Breast epithelium (tissue), 4 donors: ENCODE data around the gene CTU1. TPM values are rescaled to one million over a fixed set of nuclear protein-coding genes. Genes with fewer than 3 reads are reported as not detected.

Experiments
- DNase-seq, 2 donors: peaks; one replicate each; pipeline ENCODE4 v3.0.0-alpha.2; 2019; ENCODE audit warnings: low spot score in 2 of 2
- H3K27ac ChIP-seq, 2 donors: fragments of 200-600 bp; sonication (generic) in 1 of 2; one replicate each; pipeline ENCODE4 v1.5.1; 2016 to 2019; ENCODE audit warnings: mild to moderate bottlenecking in 1 of 2
- H3K27me3 ChIP-seq, 2 donors: fragments of 200-600 bp; sonication (generic) in 1 of 2; one replicate each; pipeline versions ENCODE4 v1.5.1 to v1.6.0; 2017 to 2019; ENCODE audit warnings: control low read depth in 1 of 2, mild to moderate bottlenecking in 1 of 2
- H3K36me3 ChIP-seq: fragments of 200-600 bp; one replicate; pipeline ENCODE4 v1.5.1; 2019
- H3K4me1 ChIP-seq, 2 donors: fragments of 200-600 bp; sonication (generic); one replicate each; pipeline ENCODE4 v1.5.1; 2016 to 2019; ENCODE audit warnings: control low read depth in 1 of 2
- H3K4me3 ChIP-seq, 3 donors: fragments of 200-600 bp; sonication (generic); 1 replicate in 2 of 3; 2 replicates in 1 of 3; pipeline ENCODE4 v1.5.1; 2016 to 2019; ENCODE audit warnings: mild to moderate bottlenecking in 3 of 3, moderate library complexity in 2 of 3
- H3K9me3 ChIP-seq, 2 donors: fragments of 200-600 bp; sonication (generic) in 1 of 2; one replicate each; pipeline ENCODE4 v1.5.1; 2016 to 2019; ENCODE audit warnings: control low read depth in 1 of 2
- CTCF ChIP-seq, 3 donors: fragments of 450-650 bp; IDR thresholded peaks; one replicate each; pipeline ENCODE4 v1.5.1; 2016 to 2017; ENCODE audit warnings: antibody characterized with exemption in 3 of 3, mild to moderate bottlenecking in 3 of 3, moderate library complexity in 3 of 3
- POLR2A ChIP-seq: fragments of 450-650 bp; IDR thresholded peaks from one replicate; pipeline ENCODE4 v1.6.1; 2016; ENCODE audit warnings: antibody characterized with exemption, mild to moderate bottlenecking, moderate library complexity
- POLR2AphosphoS5 ChIP-seq, 3 donors: sonication (generic); formaldehyde crosslinking; IDR thresholded peaks; one replicate each; pipeline ENCODE4 v1.6.1; 2017; ENCODE audit warnings: antibody characterized with exemption in 3 of 3
- intact Hi-C: fragments of 100-400 bp; cut with DNase I; formaldehyde crosslinking; loops from one replicate; pipeline ENCODE4 v1.15.1; 2023; ENCODE audit warnings: low total_unique reads
- total RNA-seq, 3 donors: library from RNA; depleted of rRNA; stranded (reverse); fragments of >200 nt; gene quantifications; one replicate each; pipeline ENCODE4 v1.1.0, GENCODE V29; 2016

CTU1 gene
- total RNA-seq, 3 donors from 2014 or later: 5.6 to 10.1 (median 9.2) TPM

DNA sequence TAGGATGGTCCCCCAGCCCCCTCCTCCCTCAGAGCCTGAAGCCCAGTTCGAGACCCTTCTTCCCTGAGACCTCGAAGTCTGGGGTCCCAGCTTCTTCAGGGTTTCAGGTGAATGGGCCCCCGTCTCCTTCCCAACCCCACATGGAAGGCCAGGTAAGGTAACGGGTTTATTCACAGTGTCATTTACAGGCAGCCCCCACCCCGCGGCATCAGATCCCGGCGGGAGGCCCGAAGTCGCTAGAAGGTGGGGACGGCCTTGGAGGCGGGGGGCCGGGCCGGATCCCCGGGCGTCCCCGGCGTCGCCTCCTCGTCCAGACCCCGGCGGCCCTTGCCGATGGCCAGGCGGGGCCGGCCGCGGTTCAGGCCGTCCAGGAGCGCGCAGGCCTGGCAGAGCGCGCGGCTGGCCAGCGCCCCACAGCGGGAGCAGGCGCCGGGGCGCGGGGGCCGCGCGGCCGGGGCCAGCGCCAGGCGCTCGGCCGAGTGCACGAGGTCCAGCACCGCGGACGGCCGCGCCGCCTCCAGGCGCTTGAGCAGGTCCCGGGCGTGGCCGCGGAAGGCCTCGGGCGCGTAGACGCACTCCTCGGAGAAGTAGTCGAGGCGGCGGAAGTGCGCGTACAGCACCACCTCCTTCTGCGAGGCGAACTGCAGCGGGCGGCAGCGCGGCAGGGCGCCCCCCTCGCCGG is 9.7 kb downstream of the CTU1 start:
- no peak for DNase-seq
- no peaks in the 10 kb centered on the region for H3K36me3 ChIP-seq
- peak overlapping the region in 1 of 3 donors; percentile 39 for H3K4me3 ChIP-seq
- no peaks in the 10 kb centered on the region for H3K9me3 ChIP-seq
- H3K27me3 ChIP-seq: no peaks in the 10 kb centered on the region
- intact Hi-C loops: no loop called here
- no peak overlapping the region for H3K27ac ChIP-seq
- H3K4me1 ChIP-seq: no peaks in the 10 kb centered on the region
- no peak for TF ChIP-seq POLR2A
- no peak for TF ChIP-seq POLR2AphosphoS5 (IDR thresholded peaks at IDR 0.05)
- TF ChIP-seq CTCF (IDR thresholded peaks at IDR 0.05): no peak

- no peaks in the 10 kb centered on the region for H3K27me3 ChIP-seq
- H3K27ac ChIP-seq: no peak overlapping the region
- no peaks in the 10 kb centered on the region for H3K9me3 ChIP-seq
- no peaks in the 10 kb centered on the region for H3K36me3 ChIP-seq
- H3K4me1 ChIP-seq: peaks cover 0 to 2% of the 10 kb centered on the region in 2 donors
- DNase-seq: no peak
- H3K4me3 ChIP-seq: no peak overlapping the region
- intact Hi-C loops: no loop called here
- TF ChIP-seq CTCF (IDR thresholded peaks at IDR 0.05): no peak
- no peak for TF ChIP-seq POLR2A
- TF ChIP-seq POLR2AphosphoS5 (IDR thresholded peaks at IDR 0.05): no peak
Measured at GRCh38 chr19:51097796-51098195, 10.4 kb downstream of the CTU1 start.

DNA sequence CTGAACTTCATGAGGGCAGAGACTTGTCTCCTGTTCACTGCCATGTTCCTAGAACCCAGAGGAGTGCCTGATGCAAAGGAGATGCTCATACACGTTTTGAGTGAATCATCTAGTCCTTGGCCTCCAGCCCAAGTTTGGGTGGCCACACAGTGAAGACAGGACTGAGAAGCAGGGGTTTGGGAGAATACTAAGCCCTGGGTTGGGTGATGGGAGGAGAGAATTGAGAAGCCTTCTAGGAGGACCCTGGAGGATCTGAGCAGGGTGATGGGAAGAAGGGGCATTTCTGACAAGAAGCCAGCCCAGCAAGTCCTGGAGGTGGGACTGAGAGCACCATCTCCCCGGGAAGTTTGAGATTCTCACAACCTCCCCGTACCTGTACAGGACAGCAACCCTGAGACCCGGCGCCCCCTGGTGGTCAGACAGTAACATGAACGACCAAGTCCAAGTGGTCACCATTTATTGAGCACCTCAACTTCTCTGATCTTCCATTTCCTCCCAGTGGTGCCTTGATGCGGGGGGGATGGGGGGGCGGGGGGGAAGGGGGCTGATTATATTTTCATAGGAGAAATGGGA is 11.0 kb downstream of the CTU1 start:
- H3K36me3 ChIP-seq: no peaks in the 10 kb centered on the region
- peak; percentile 57 to 80 for DNase-seq
- TF ChIP-seq POLR2A (no peak), POLR2AphosphoS5 (IDR thresholded peaks at IDR 0.05) (no peak), CTCF (IDR thresholded peaks at IDR 0.05) (peak; percentile 33 to 64 (median 49))
- no peak overlapping the region for H3K4me3 ChIP-seq
- H3K27me3 ChIP-seq: no peaks in the 10 kb centered on the region
- H3K4me1 ChIP-seq: peaks cover 0 to 7% of the 10 kb centered on the region in 2 donors
- H3K27ac ChIP-seq: no peak overlapping the region
- intact Hi-C loops: no loop called here
- H3K9me3 ChIP-seq: no peaks in the 10 kb centered on the region

DNA sequence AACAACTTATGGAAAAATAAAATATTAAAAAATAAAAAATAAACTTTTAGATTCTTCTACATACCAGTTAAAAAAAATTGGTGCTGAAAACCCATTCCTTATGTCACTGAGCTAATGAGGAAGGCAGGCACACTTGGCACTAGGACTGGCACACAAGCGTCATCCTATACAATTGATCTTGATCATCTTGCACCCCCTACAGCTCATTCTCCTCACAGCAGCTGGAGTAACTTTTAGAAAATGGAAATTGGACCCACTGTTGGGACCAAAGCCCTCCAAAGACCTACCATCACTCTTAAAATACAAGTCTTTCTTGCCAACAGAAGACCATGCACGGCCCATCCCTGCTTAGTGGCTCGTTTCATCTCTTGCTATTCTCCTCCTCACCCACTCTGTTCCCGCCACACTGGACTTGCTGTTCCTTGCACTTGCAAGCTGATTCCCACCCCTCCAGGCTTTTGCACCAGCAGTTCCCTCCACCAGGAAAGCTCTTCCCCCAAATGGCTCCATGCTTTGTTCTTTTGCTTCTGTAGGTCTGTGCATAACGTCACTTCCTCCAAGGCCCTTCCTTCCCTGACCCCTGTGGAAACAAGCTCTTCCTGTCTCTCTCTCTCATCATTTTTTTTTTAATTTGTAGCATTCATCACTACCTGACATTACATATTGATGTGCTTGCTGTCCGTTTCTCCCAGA is 11.6 kb downstream of the CTU1 start:
- no peak for DNase-seq
- Histone ChIP-seq H3K27ac (no peak overlapping the region), H3K4me1 (peaks cover 0 to 11% of the 10 kb centered on the region in 2 donors), H3K9me3 (no peaks in the 10 kb centered on the region), H3K4me3 (no peak overlapping the region), H3K27me3 (no peaks in the 10 kb centered on the region), H3K36me3 (no peaks in the 10 kb centered on the region)
- intact Hi-C loops: no loop called here
- TF ChIP-seq POLR2AphosphoS5 (IDR thresholded peaks at IDR 0.05) (no peak), CTCF (IDR thresholded peaks at IDR 0.05) (peak in 1 of 3 donors; percentile 29)

DNA sequence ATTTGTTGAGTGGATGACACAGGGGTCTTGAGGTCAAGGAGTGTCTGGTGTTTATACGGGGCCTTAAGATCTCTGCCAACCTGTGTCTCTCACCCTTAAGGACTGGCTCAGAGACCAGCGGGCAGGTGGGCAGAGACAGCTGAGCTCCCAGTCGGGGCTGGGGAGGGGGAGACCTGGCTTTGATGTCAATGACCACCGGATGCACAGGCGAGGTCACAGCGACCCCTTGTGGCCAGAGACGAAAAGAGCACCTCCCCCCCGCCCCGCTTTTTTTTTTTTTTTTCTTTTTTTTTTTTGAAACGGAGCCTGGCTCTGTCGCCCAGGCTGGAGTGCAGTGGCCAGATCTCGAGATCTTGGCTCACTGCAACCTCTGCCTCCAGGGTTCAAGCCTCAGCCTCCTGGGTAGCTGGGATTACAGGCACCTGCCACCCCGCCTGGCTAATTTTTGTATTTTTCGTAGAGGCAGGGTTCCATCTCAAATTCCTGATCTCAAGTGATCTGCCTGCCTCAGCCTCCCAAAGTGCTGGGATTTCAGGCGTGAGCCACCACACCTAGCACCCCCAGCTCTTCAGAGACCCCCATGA is 13.4 kb downstream of the CTU1 start:
- H3K9me3 ChIP-seq: no peaks in the 10 kb centered on the region
- H3K4me3 ChIP-seq: no peak overlapping the region
- DNase-seq: no peak
- H3K36me3 ChIP-seq: no peaks in the 10 kb centered on the region
- no peaks in the 10 kb centered on the region for H3K27me3 ChIP-seq
- TF ChIP-seq POLR2AphosphoS5 (IDR thresholded peaks at IDR 0.05): no peak
- TF ChIP-seq CTCF (IDR thresholded peaks at IDR 0.05): peak in 2 of 3 donors; percentile 39 to 75
- intact Hi-C loops: no loop called here
- H3K27ac ChIP-seq: no peak overlapping the region
- H3K4me1 ChIP-seq: peaks cover 0 to 11% of the 10 kb centered on the region in 2 donors
